Measurements from ENCODE around the gene FILIP1L. TPM values are rescaled to one million over a fixed set of nuclear protein-coding genes. Genes with fewer than 3 reads are reported as not detected.

The FILIP1L gene
- total and polyA plus RNA-seq, 12 donors = 5.3 to 33.2 (median 17.4) TPM

- intact Hi-C loops (cut with DNase I) = no loop called here
- TF ChIP-seq CTCF (IDR thresholded peaks at IDR 0.05) = no peak
- TF ChIP-seq POLR2A (IDR thresholded peaks at IDR 0.05) = no peak
- H3K4me3 ChIP-seq = no peak overlapping the region
- H3K4me1 ChIP-seq (replicated peaks in 1 of 2) = no peaks in the 10 kb centered on the region
- no peak for DNase-seq
- H3K27me3 ChIP-seq = no peaks in the 10 kb centered on the region
- no peak overlapping the region for H3K27ac ChIP-seq
- no peaks in the 10 kb centered on the region for H3K9me3 ChIP-seq (replicated peaks in 1 of 3)
- WGBS, 4 donors = 94 to 100% (median 99%) methylated on average over 1 of the region's 1 CpG
- H3K36me3 ChIP-seq (replicated peaks in 1 of 2) = no peaks in the 10 kb centered on the region
Observed at GRCh38 chr3:99981138-99981537, 133.2 kb downstream of the FILIP1L start.

- TF ChIP-seq POLR2A (IDR thresholded peaks at IDR 0.05) (no peak), CTCF (IDR thresholded peaks at IDR 0.05) (no peak)
- Histone ChIP-seq H3K36me3 (replicated peaks in 1 of 2) (no peaks in the 10 kb centered on the region), H3K27me3 (no peaks in the 10 kb centered on the region), H3K4me1 (replicated peaks in 1 of 2) (no peaks in the 10 kb centered on the region), H3K27ac (no peak overlapping the region), H3K9me3 (replicated peaks in 1 of 3) (no peaks in the 10 kb centered on the region), H3K4me3 (no peak overlapping the region)
- intact Hi-C loops (cut with DNase I) = no loop called here
- no peak for DNase-seq
- 95 to 96% (median 95%) methylated on average over 3 of the region's 3 CpGs for WGBS, 4 donors
Observed at GRCh38 chr3:99980606-99981005, 133.7 kb downstream of the FILIP1L start.

GRCh38 chr3:99978221-99978620 lies 136.1 kb downstream of the FILIP1L start:
- H3K36me3 ChIP-seq (replicated peaks in 1 of 2) = no peaks in the 10 kb centered on the region
- no peaks in the 10 kb centered on the region for H3K9me3 ChIP-seq (replicated peaks in 1 of 3)
- intact Hi-C loops (cut with DNase I) = no loop called here
- no peaks in the 10 kb centered on the region for H3K4me1 ChIP-seq (replicated peaks in 1 of 2)
- WGBS, 4 donors = 88 to 100% (median 95%) methylated on average over 1 of the region's 1 CpG
- H3K4me3 ChIP-seq = no peak overlapping the region
- no peak for DNase-seq
- TF ChIP-seq CTCF (IDR thresholded peaks at IDR 0.05) = no peak
- TF ChIP-seq POLR2A (IDR thresholded peaks at IDR 0.05) = no peak
- no peak overlapping the region for H3K27ac ChIP-seq
- no peaks in the 10 kb centered on the region for H3K27me3 ChIP-seq

GRCh38 chr3:99976584-99976983 lies 137.7 kb downstream of the FILIP1L start:
- intact Hi-C loops (cut with DNase I) = no loop called here
- DNase-seq = no peak
- Histone ChIP-seq H3K4me1 (replicated peaks in 1 of 2) (no peaks in the 10 kb centered on the region), H3K9me3 (replicated peaks in 1 of 3) (no peaks in the 10 kb centered on the region), H3K27ac (no peak overlapping the region), H3K36me3 (replicated peaks in 1 of 2) (no peaks in the 10 kb centered on the region), H3K4me3 (no peak overlapping the region), H3K27me3 (no peaks in the 10 kb centered on the region)
- TF ChIP-seq CTCF (IDR thresholded peaks at IDR 0.05) (no peak), POLR2A (IDR thresholded peaks at IDR 0.05) (no peak)

All from adrenal gland (tissue), 12 donors.